ENCODE results near the gene PFKL. TPM values are rescaled to one million over a fixed set of nuclear protein-coding genes. Genes with fewer than 3 reads are reported as not detected.
"Not testable (repeated sequence)": the region's sequence is repeated elsewhere in the genome, so short reads cannot be mapped to it uniquely, and the experiment has no call there.

The PFKL gene
- total and polyA plus RNA-seq, 2 donors (not counting 1 experiment from before 2014, with no cell fraction given): 267 to 318 TPM

DNA sequence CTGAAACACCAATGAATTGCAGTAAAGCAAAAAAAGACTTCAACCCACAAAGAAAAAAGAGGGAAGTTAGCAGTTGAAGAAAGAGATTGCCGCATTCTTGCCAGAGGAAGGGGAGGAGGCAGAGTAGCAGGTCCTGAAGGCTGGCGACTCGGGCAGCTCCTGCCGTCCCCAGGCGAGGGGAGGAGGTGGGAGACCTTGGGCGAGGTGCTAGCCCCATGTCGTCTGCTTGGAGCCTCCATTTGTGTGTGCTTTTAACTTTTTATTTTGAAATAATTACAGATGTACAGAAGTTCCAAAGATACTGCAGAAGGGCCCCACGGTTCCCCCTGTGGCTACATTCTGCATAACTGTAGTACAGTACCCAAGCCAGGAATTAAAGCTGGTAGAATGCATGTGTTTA is 60.3 kb downstream of the PFKL start:
- H3K36me3 ChIP-seq (replicated peaks in 1 of 2; ENCODE audit: control extremely low read depth in 1 of 2, control insufficient read depth in 1 of 2, extremely low read depth in 1 of 2, insufficient read depth in 2 of 2, low read length in 1 of 2): peaks cover 0 to 4% of the 10 kb centered on the region in 2 experiments
- H3K9me3 ChIP-seq (ENCODE audit: control extremely low read depth in 1 of 3, control insufficient read depth in 2 of 3, insufficient read depth in 1 of 3, low read length in 2 of 3): peaks cover 0 to 13% (median 0%) of the 10 kb centered on the region in 3 donors
- H2AFZ ChIP-seq (ENCODE audit: insufficient read depth, low read depth, low read length, poor library complexity, severe bottlenecking): peak overlapping the region; percentile 65
- H3K79me2 ChIP-seq (ENCODE audit: control insufficient read depth, insufficient read depth, low read length): peaks cover 6% of the 10 kb centered on the region
- ChIA-PET POLR2A (no interaction called here), CTCF (interaction anchor here (1.2 kb wide), 1 partner anchor 62 kb away, joined by 3 read pairs; no protein-coding TSS in a partner anchor)
- peak overlapping the region; percentile 64 for H3K4me2 ChIP-seq (replicated peaks; ENCODE audit: low read depth, low read length, poor library complexity, severe bottlenecking)
- H3K4me3 ChIP-seq (ENCODE audit: control extremely low read depth in 1 of 5, extremely low read depth in 1 of 5, insufficient read depth in 1 of 5, low read depth in 2 of 5, low read length in 4 of 5): peak overlapping the region in 4 of 5 experiments; percentile 0 to 30 (median 18)
- H3K4me1 ChIP-seq (ENCODE audit: control insufficient read depth in 2 of 2, insufficient read depth in 2 of 2, low read length in 2 of 2): peaks cover 14 to 18% of the 10 kb centered on the region in 2 donors
- TF ChIP-seq, protein P1, sequence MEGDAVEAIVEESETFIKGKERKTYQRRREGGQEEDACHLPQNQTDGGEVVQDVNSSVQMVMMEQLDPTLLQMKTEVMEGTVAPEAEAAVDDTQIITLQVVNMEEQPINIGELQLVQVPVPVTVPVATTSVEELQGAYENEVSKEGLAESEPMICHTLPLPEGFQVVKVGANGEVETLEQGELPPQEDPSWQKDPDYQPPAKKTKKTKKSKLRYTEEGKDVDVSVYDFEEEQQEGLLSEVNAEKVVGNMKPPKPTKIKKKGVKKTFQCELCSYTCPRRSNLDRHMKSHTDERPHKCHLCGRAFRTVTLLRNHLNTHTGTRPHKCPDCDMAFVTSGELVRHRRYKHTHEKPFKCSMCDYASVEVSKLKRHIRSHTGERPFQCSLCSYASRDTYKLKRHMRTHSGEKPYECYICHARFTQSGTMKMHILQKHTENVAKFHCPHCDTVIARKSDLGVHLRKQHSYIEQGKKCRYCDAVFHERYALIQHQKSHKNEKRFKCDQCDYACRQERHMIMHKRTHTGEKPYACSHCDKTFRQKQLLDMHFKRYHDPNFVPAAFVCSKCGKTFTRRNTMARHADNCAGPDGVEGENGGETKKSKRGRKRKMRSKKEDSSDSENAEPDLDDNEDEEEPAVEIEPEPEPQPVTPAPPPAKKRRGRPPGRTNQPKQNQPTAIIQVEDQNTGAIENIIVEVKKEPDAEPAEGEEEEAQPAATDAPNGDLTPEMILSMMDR (IDR thresholded peaks at IDR 0.05): peak; percentile 28
- TF ChIP-seq EZH2 (IDR thresholded peaks at IDR 0.05; ENCODE audit: borderline replicate concordance, insufficient read depth, low read depth, low read length, poor library complexity, severe bottlenecking): no peak
- peak overlapping the region in 1 of 2 donors; percentile 31 for H3K27ac ChIP-seq (ENCODE audit: low read length in 2 of 2)
- Mint-ChIP-seq H3K4me1 (peaks cover 23% of the 10 kb centered on the region), H3K27ac (no peak overlapping the region), H3K27me3 (no peaks in the 10 kb centered on the region), H3K4me3 (peak overlapping the region; percentile 59), H3K9me3 (ENCODE audit: insufficient read depth) (peaks cover 5% of the 10 kb centered on the region)
- intact Hi-C loops (cut with micrococcal nuclease): no loop called here
- H4K20me1 ChIP-seq (ENCODE audit: control insufficient read depth, insufficient read depth, low read length, poor library complexity, severe bottlenecking): no peaks in the 10 kb centered on the region
- H3K9ac ChIP-seq (ENCODE audit: low read length): no peak overlapping the region
- WGBS (ENCODE audit: insufficient coverage): 0% methylated on average over 2 of the region's 8 CpGs
- DNase-seq: peak; percentile 44
- no peaks in the 10 kb centered on the region for H3K27me3 ChIP-seq (replicated peaks in 1 of 4; ENCODE audit: control extremely low read depth in 1 of 4, control insufficient read depth in 3 of 4, insufficient read depth in 4 of 4, low read length in 3 of 4)
- peak; percentile 47 for ATAC-seq (ENCODE audit: low read depth)

DNA sequence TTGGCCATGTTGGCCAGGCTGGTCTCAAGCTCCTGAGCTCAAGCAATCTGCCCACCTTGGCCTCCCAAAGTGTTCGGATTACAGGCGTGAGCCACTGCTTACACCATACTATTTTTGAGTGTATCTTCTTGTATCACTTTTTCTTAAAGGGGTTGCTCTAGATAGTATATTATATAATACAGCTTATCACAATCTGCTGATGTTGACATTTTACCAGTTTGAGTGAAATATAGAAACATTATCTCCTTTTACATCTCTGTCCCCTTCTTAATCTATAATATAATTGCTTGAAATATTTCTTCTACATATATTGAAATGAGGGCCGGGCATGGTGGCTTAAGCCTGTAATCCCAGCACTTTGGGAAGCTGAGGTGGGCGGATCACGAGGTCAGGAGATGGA is 62.0 kb downstream of the PFKL start:
- H3K4me2 ChIP-seq (replicated peaks; ENCODE audit: low read depth, low read length, poor library complexity, severe bottlenecking); H3K4me3 ChIP-seq (ENCODE audit: control extremely low read depth in 1 of 5, extremely low read depth in 1 of 5, insufficient read depth in 1 of 5, low read depth in 2 of 5, low read length in 4 of 5); H3K36me3 ChIP-seq (replicated peaks in 1 of 2; ENCODE audit: control extremely low read depth in 1 of 2, control insufficient read depth in 1 of 2, extremely low read depth in 1 of 2, insufficient read depth in 2 of 2, low read length in 1 of 2); H3K9ac ChIP-seq (ENCODE audit: low read length); H3K27me3 Mint-ChIP-seq; DNase-seq; intact Hi-C loops (cut with micrococcal nuclease); H3K27ac ChIP-seq (ENCODE audit: low read length in 2 of 2); H3K4me1 ChIP-seq (ENCODE audit: control insufficient read depth in 2 of 2, insufficient read depth in 2 of 2, low read length in 2 of 2); H4K20me1 ChIP-seq (ENCODE audit: control insufficient read depth, insufficient read depth, low read length, poor library complexity, severe bottlenecking); H3K9me3 Mint-ChIP-seq (ENCODE audit: insufficient read depth); H3K27ac Mint-ChIP-seq; H3K4me1 Mint-ChIP-seq; H3K27me3 ChIP-seq (replicated peaks in 1 of 4; ENCODE audit: control extremely low read depth in 1 of 4, control insufficient read depth in 3 of 4, insufficient read depth in 4 of 4, low read length in 3 of 4); H2AFZ ChIP-seq (ENCODE audit: insufficient read depth, low read depth, low read length, poor library complexity, severe bottlenecking); H3K4me3 Mint-ChIP-seq; ATAC-seq (ENCODE audit: low read depth): not testable (repeated sequence)
- peaks cover 0 to 10% (median 0%) of the 10 kb centered on the region in 3 donors for H3K9me3 ChIP-seq (ENCODE audit: control extremely low read depth in 1 of 3, control insufficient read depth in 2 of 3, insufficient read depth in 1 of 3, low read length in 2 of 3)
- peaks cover 13% of the 10 kb centered on the region for H3K79me2 ChIP-seq (ENCODE audit: control insufficient read depth, insufficient read depth, low read length)
- POLR2A ChIA-PET: interaction anchor here (0.6 kb wide), 1 partner anchor 124 kb away, joined by 5 read pairs; no protein-coding TSS in a partner anchor
- WGBS (ENCODE audit: insufficient coverage): no CpG with 5 or more reads among the region's 5 CpGs
- CTCF ChIA-PET: interaction anchor here (1.1 kb wide), 1 partner anchor 30 kb away, joined by 3 read pairs; no protein-coding TSS in a partner anchor
